Retinal pigment epithelial cell (primary cell): Measurements from ENCODE around the gene MAPK8IP1.

Source experiments
- DNase-seq: peaks from one replicate; pipeline ENCODE4 v3.0.0-alpha.2; 2010; ENCODE audit warnings: low read depth
- H3K4me3 ChIP-seq: 2 replicates; pipeline ENCODE4 v1.5.1; 2011; ENCODE audit warnings: mild to moderate bottlenecking, low read length, control low read depth, moderate library complexity
- CTCF ChIP-seq: conservative IDR thresholded peaks from 2 replicates; pipeline ENCODE4 v1.5.1; 2011; ENCODE audit warnings: low read depth, low read length, control low read depth, inconsistent platforms

MAPK8IP1 gene

DNA sequence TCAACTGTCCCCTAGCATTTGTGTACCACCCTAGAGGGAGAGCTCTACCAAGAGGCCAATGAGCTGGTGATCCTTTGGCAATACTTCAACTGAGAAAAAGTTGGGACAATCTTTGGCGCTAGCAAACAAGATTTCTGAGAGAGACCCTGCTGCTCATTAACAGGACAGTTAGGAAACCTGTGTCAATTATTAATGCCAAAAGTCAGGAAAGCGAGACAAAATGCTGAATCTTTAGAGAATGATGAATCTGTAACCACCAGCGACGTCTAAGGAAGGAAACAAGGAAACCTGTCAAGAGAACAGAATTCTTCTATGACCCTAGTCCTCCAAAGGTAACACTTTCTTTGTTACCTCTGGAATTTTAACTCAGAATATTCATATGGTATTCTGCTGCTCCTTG, 56.9 kb downstream of the MAPK8IP1 start:
- no peak overlapping the region for H3K4me3 ChIP-seq
- no peak for DNase-seq
- TF ChIP-seq CTCF, result no peak

DNA sequence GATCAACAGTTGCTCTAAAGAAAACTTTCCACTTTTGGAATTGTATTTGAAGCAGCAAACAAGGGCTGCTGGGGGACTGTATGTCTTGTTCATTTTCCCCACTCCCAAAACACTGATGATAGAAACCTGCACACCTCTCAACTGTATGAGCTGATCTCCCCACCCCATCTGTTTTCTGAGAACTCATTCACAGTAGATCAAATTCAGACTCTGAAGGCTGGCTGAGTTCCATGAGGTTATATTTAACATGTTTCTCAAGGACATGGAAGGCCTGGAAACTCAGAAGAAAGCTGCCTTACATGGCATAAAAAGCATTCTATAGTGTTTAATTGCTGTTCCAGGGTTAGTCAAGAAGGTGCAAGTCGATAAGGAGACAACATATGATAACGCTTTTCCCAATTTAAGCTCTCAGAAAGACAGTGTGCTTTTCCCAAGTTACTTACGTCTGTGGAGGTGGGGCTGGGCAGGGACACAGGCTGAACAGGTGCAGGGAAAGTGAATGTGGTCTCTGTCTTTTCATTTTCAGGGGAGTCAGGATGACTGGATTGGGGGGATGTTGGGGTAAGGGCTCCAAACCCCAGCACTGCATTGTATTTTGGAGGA, 60.0 kb downstream of the MAPK8IP1 start:
- no peak overlapping the region for H3K4me3 ChIP-seq
- TF ChIP-seq CTCF, result no peak
- DNase-seq, result no peak

GRCh38 chr11:45947885-45948284, 62.4 kb downstream of the MAPK8IP1 start:
- no peak for DNase-seq
- no peak overlapping the region for H3K4me3 ChIP-seq
- TF ChIP-seq CTCF, result no peak

DNA sequence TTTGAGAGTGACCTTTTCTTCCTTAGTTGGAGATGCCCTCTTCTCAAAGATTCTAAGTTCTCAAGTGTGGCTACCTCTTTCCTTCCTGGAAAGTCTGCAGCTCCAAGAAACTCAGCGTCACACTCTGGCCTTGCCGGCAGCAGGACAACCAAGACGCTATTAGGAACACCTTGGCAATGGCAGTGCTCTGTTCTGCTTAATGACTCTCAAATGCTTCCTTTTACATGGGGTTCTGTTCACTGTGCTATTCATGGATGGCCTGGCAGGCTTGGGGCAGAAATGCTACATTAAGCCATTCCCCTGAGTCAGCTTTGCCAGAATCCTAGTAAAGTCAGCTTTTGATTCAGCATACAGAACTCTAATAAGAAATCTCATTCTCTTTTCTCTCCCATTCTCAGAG, 62.9 kb downstream of the MAPK8IP1 start:
- TF ChIP-seq CTCF, result no peak
- no peak for DNase-seq
- no peak overlapping the region for H3K4me3 ChIP-seq

DNA sequence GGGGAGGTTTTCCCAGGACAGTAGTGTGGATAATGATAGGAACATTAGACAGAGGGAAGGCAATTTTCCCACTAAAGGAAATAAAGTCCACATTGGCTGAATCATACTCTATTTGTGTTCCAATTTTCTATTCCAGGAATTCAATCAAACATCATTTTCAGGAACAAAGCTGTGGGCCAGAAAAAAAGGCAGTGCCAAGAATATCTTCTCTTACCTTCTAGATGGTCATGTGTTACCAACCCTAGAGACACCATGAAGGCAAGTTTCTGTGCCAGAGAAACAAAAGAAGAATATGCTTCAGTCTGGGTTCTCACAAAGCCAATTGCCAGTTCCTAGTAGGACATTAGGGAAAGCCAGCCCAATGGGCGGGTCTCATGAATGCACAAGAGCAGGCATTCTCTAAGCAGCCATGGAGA, 64.5 kb downstream of the MAPK8IP1 start:
- no peak overlapping the region for H3K4me3 ChIP-seq
- no peak for TF ChIP-seq CTCF
- no peak for DNase-seq
